Astrocyte of the cerebellum (primary cell): ENCODE measurements around the gene ATXN7L3.
A peak's percentile ranks its signal among the peaks of the same experiment; 100 is the strongest.
"Not testable (repeated sequence)": the region's sequence is repeated elsewhere in the genome, so short reads cannot be mapped to it uniquely, and the experiment has no call there.

ENCODE experiments used
- DNase-seq: peaks from one replicate; pipeline ENCODE4 v3.0.0-alpha.2; 2011; ENCODE audit warnings: low read depth
- H3K4me3 ChIP-seq: 2 replicates; pipeline ENCODE4 v1.5.1; 2011; ENCODE audit warnings: mild to moderate bottlenecking, low read depth, low read length, moderate library complexity
- CTCF ChIP-seq: IDR thresholded peaks from 2 replicates; pipeline ENCODE4 v1.5.1; 2012; ENCODE audit warnings: low read length, low read depth, moderate library complexity, mild to moderate bottlenecking; ENCODE audit errors: missing control alignments
- in situ Hi-C: cut with HindIII; loops from 2 replicates; pipeline ENCODE4 v1.10.0; 2017; ENCODE audit warnings: low sequenced_read_pairs

The ATXN7L3 gene

GRCh38 chr17:44199553-44200477, at the start of gene ATXN7L3:
ATXN7L3 (minus strand) TSS chr17:44199884; CDS start chr17:44198070, 1,814 bp downstream.
- DNase-seq: peak; percentile 93
- no peak for TF ChIP-seq CTCF
- in situ Hi-C loops: loop anchor here (10.0 kb wide), 1 partner anchor 55 kb away; no protein-coding TSS in a partner anchor
- peak within 1 kb of the TSS; percentile 76 for H3K4me3 ChIP-seq

DNA sequence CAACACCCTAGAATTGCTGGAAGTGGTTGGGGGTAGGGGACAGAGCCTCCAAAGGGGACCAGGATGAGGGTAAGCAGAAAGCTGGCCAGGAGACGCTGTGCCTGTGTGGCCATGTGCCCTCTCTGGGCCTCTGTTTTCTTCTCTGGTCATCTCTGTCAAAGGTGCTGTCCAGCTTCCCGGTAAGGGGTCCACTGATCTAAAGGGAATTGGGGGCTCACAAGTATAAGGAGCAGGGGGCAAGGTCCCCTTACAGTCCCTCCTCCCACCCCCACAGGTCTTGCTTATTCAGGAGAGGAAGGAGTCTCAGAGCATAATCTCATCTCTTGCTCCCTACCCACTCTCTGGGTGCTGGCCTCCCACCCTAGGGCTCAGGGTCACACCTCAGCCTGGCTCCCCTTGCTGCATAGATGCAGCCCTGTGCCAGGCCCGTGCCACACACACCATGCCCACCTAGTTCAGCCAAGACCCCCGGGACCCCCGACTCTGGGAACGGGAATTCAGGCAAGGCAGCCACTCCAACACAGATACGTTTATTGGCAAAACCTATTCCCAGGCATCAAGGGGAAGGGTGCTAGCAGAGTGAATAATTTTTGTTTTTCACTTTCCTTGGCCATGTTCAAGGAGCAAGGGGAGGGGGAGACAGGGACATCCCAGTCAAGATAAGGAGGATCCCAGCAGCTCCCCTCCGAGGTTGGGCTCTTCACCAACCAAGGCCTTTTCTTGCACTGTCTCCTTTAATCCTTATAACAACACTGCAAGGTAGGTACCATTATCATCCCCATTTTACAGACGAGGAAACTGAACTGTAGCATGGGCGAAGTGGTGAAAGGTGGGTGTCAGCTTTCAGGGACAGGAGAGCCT, 48.4 kb upstream of the ATXN7L3 start:
- DNase-seq: no peak
- no peak for TF ChIP-seq CTCF
- in situ Hi-C loops: no loop called here
- no peak overlapping the region for H3K4me3 ChIP-seq

GRCh38 chr17:44247440-44247841, 47.8 kb upstream of the ATXN7L3 start:
- in situ Hi-C loops: no loop called here
- no peak for DNase-seq
- H3K4me3 ChIP-seq: no peak overlapping the region
- TF ChIP-seq CTCF: no peak

GRCh38 chr17:44241106-44241624, 41.5 kb upstream of the ATXN7L3 start:
- no peak overlapping the region for H3K4me3 ChIP-seq
- no peak for DNase-seq
- in situ Hi-C loops: no loop called here
- no peak for TF ChIP-seq CTCF

DNA sequence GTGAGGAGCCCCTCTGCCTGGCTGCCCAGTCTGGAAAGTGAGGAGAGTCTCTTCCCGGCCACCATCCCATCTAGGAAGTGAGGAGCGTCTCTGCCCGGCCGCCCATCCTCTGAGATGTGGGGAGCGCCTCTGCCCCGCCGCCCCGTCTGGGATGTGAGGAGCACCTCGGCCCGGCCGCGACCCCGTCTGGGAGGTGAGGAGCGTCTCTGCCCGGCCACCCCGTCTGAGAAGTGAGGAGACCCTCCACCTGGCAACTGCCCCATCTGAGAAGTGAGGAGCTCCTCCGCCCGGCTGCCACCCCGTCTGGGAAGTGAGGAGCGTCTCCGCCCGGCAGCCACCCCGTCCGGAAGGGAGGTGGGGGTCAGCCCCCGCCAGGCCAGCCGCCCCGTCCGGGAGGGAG, 38.2 kb upstream of the ATXN7L3 start:
- DNase-seq, H3K4me3 ChIP-seq, in situ Hi-C loops: not testable (repeated sequence)

DNA sequence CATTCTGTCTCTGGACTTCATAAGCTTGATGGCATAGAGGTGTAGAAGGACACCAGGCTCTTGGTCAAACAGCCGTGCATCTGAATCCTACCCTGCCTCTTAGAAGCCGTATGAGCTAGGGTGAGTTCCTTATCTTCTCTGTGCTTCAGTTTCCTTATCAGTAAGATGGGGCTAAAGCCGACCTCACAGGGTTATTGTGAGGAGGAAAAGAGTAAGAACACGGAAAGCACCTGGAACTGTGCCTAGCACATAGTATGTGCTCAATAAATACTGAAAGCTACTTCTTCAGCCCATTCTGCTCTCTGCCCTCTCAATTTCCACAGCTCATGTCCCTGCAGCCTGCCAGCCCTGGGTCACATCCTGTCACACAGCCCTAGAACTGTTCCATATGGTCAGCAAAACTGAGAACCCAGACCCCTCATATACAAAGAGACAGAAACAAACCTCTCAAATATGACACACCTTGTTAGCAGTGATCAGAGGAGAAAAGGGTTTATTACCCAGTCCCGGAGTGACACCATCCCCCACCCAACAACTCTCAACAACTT, 36.8 kb upstream of the ATXN7L3 start:
- DNase-seq: no peak
- no peak for TF ChIP-seq CTCF
- in situ Hi-C loops: no loop called here
- H3K4me3 ChIP-seq: no peak overlapping the region
